Muscle layer of duodenum (tissue), 2 donors: ENCODE measurements around the gene DGLUCY.
A peak's percentile ranks its signal among the peaks of the same experiment; 100 is the strongest.
"Not testable (repeated sequence)": the region's sequence is repeated elsewhere in the genome, so short reads cannot be mapped to it uniquely, and the experiment has no call there.

Source experiments
- H3K27ac ChIP-seq: one replicate; pipeline ENCODE4 v1.7.0; 2013; ENCODE audit warnings: mild to moderate bottlenecking, low read length
- H3K27me3 ChIP-seq: one replicate; pipeline ENCODE4 v1.7.0; 2013; ENCODE audit warnings: low read depth, mild to moderate bottlenecking, control low read depth, low read length
- H3K36me3 ChIP-seq, 2 donors: one replicate each; pipeline ENCODE4 v1.7.0; 2013; ENCODE audit warnings: low read length in 2 of 2, control low read depth in 1 of 2, mild to moderate bottlenecking in 1 of 2; ENCODE audit not compliant: insufficient read depth in 2 of 2, control insufficient read depth in 1 of 2
- H3K4me1 ChIP-seq, 2 donors: one replicate each; pipeline ENCODE4 v1.7.0; 2013; ENCODE audit warnings: low read length in 2 of 2, mild to moderate bottlenecking in 2 of 2, control low read depth in 1 of 2, moderate library complexity in 1 of 2; ENCODE audit not compliant: insufficient read depth in 2 of 2, control insufficient read depth in 1 of 2
- H3K4me3 ChIP-seq, 2 donors: one replicate each; pipeline ENCODE4 v1.7.0; 2013; ENCODE audit warnings: low read length in 2 of 2, low read depth in 1 of 2, mild to moderate bottlenecking in 1 of 2
- H3K9me3 ChIP-seq, 2 donors: one replicate each; pipeline ENCODE4 v1.7.0; 2013; ENCODE audit warnings: low read length in 2 of 2, control low read depth in 1 of 2, mild to moderate bottlenecking in 1 of 2; ENCODE audit not compliant: control insufficient read depth in 1 of 2
- donor health status: healthy.

DGLUCY gene

DNA sequence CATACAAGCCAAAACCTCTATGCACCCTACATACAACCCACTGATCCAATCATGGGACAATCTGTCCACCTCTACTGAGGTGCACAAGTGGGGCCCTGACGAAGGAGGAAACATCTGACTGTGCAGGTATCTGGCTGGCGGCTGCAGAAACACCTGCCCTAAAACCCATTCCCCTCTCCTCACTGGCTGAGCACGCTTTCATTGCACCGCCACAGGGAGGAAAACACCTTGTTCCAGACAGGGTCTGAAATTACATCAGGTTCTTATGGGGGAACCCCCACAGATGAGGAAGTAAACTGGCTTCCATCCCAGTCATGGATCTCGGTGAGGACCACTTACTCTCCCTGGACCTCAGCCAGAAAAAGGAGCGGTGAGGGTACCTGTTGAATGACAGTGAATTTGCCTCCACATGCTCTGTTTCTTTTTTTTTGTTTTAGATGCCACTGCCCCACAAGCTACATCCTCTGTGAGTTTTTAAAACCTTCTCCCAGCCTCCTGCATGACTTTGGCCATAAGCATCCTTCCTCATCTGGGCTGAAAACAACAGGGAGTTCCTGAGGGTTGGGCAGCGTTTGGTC is 23.8 kb upstream of the DGLUCY start:
- H3K27me3 ChIP-seq: no peaks in the 10 kb centered on the region
- H3K36me3 ChIP-seq: no peaks in the 10 kb centered on the region
- no peak overlapping the region for H3K27ac ChIP-seq
- H3K4me3 ChIP-seq: no peak overlapping the region
- peaks cover 0 to 4% of the 10 kb centered on the region in 2 donors for H3K4me1 ChIP-seq
- no peaks in the 10 kb centered on the region for H3K9me3 ChIP-seq

DNA sequence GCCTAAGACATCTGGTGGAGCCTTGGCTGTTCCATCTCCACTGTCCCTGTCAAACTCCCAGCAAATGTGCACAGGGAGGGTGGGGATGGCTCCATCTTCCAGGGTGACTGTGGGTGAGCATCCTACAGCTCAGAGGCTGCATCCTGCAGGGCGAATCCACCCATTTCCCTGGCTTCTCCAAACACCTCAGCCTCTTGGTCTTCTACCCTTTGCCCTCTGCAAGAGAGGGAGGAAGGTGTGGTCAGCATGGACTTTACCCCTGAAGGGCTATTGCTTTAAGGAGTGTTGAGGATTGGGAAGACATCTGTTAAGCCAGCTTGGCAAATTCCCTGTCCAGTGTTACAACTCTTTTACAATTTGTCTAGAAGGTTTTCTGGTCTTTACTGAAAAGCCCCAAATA is 23.1 kb upstream of the DGLUCY start:
- H3K4me1 ChIP-seq: peaks cover 0 to 4% of the 10 kb centered on the region in 2 donors
- no peaks in the 10 kb centered on the region for H3K27me3 ChIP-seq
- H3K27ac ChIP-seq: no peak overlapping the region
- no peak overlapping the region for H3K4me3 ChIP-seq
- no peaks in the 10 kb centered on the region for H3K9me3 ChIP-seq
- no peaks in the 10 kb centered on the region for H3K36me3 ChIP-seq

DNA sequence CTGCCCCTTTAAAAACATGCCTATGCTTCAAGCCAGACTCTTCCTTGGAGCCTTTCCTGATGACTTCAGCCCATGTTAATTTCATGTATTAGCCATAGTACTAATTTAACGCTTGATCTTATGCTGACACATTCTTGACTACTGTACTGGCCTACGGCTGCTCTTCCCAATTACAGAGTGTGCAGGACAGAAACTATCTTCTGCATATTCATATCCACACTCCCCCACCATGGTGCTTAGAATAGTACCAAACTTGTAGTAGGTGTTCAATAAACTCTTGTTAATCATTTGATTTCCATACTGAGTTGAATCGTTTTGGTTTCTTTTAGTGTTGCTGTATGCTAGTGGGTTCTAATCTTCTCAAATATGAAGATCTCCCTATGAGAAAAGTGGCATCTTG is 21.8 kb upstream of the DGLUCY start:
- no peak overlapping the region for H3K27ac ChIP-seq
- no peaks in the 10 kb centered on the region for H3K9me3 ChIP-seq
- no peaks in the 10 kb centered on the region for H3K36me3 ChIP-seq
- H3K4me3 ChIP-seq: no peak overlapping the region
- H3K27me3 ChIP-seq: no peaks in the 10 kb centered on the region
- H3K4me1 ChIP-seq: peaks cover 0 to 4% of the 10 kb centered on the region in 2 donors

DNA sequence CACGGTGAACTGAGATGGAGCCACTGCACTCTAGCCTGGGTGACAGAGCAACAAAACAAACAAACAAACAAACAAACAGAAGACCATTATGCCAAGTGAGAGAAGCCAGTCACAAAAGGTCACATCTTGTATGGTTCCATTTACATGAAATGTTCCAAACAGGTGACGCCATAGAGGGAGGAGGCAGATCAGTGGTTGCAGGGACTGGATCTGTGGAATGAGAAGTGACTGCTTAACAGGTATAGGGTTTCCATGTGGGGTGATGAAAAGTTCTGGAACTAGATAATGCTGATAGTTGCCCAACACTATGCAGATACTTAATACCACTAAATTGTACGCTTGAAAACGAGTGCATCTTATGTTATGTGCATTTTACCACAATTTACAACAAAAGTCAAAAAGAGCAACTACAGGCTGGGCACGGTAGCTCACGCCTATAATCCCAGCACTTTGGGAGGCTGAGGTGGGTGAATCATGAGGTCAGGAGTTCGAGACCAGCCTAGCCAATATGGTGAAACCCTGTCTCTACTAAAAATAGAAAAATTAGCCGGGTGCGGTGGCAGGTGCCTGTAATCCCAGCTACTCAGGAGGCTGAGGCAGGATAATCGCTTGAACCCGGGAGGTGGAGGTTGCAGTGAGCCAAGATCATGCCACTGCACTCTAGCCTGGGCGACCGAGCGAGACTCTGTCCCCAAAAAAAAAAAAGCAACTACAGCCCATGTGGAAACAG is 20.0 kb upstream of the DGLUCY start:
- not testable (repeated sequence) for H3K9me3 ChIP-seq, H3K27me3 ChIP-seq, H3K27ac ChIP-seq, H3K4me1 ChIP-seq, H3K36me3 ChIP-seq, H3K4me3 ChIP-seq

DNA sequence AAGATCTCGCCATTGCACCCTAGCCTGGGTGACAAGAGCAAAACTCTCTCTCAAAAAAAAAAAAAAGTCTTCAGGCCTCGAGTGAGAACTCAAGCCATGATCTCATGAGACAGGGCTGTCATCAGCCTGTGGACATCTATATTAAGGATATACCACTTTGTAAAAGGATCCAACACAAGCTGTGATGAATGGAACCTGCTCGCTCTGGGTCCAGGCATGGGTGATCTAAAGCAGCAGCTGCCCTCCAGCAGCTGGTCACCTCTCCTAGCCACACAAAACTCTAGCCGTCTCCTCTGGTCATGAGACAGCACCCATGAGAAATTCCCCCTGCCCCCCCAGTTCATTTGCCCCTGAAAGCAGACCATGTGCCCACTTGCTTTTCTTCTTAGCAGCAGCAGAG is 19.1 kb upstream of the DGLUCY start:
- Histone ChIP-seq H3K27ac (no peak overlapping the region), H3K4me1 (no peaks in the 10 kb centered on the region), H3K27me3 (no peaks in the 10 kb centered on the region), H3K9me3 (no peaks in the 10 kb centered on the region), H3K36me3 (no peaks in the 10 kb centered on the region), H3K4me3 (no peak overlapping the region)

DNA sequence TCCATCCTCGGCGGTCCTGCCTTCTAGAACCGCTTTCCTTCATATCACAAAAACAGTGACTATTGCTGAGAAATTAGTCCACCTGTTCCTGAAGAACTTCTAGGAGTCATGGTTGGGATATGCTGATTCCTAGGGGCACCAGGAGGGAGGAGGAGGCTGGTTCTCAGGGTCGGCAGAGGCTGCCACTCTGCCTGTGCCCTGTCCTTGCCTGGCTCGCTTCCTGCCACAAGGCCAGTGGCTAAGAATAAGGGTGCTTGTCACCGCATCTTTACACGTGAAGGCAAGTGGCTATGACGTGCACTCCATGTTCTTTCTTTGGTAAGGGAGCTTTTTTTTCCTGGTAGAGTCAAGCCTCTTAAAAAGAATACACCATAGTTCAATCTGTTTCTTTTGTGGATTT is 18.7 kb upstream of the DGLUCY start:
- Histone ChIP-seq H3K36me3 (no peaks in the 10 kb centered on the region), H3K27me3 (no peaks in the 10 kb centered on the region), H3K9me3 (no peaks in the 10 kb centered on the region), H3K4me1 (no peaks in the 10 kb centered on the region), H3K27ac (no peak overlapping the region), H3K4me3 (no peak overlapping the region)

DNA sequence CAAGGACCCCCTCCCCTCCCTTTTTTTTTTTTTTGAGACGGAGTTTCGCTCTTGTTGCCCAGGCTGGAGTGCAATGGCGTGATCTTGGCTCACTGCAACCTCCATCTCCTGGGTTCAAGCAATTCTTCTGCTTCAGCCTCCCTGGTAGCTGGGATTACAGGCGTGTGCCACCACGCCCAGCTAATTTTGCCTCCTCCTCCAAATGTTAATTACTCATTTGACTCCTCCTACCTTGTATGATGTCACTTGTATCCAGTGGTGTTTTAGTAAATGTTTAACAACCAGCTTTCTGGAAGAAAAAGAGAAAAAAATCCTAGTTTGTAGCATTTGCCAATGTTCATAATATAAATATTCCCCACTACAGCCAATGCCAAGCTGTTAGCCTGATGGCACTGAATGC is 16.2 kb upstream of the DGLUCY start:
- not testable (repeated sequence) for H3K4me1 ChIP-seq, H3K27ac ChIP-seq, H3K4me3 ChIP-seq, H3K9me3 ChIP-seq, H3K27me3 ChIP-seq, H3K36me3 ChIP-seq

DNA sequence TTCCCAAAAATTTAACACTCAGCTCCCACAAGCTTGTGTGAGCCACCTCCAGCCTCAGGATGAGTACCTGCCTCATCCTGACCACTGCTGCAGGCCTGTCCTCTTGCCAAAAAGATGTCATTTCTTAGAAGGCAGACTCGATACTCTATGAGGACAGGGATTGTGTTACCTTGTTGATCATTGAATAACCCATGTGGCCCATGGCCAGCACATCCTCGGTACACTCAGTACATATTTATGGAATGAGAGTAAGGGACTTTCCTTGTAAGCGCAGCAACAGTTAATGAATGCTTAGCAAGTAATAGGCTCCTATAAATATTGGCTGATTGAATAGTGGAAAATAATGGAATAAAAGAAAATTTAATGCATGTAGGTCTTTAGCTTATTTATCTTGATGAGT is 15.3 kb upstream of the DGLUCY start:
- Histone ChIP-seq H3K9me3 (no peaks in the 10 kb centered on the region), H3K27me3 (no peaks in the 10 kb centered on the region), H3K4me3 (no peak overlapping the region), H3K36me3 (no peaks in the 10 kb centered on the region), H3K27ac (no peak overlapping the region), H3K4me1 (no peaks in the 10 kb centered on the region)

DNA sequence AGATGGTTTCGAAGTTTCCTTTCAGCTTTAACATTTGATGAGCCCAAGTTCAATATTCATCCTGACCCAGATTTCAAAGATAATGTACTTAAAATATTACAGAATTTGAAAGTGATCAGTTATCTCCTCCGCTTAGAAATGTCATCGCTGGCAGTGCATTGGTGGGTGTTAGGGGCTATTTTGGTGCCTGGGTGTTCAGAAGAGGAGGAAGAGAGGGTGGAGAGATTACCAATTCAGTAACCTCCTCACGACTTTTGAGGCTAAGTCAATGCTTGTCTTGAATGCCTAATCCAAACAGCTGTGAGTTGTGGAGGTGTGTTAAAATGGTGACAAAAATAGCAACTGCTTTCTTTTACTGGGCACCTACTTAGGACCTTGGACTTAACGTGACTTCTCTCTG is 13.8 kb upstream of the DGLUCY start:
- Histone ChIP-seq H3K4me3 (no peak overlapping the region), H3K36me3 (no peaks in the 10 kb centered on the region), H3K27me3 (no peaks in the 10 kb centered on the region), H3K4me1 (no peaks in the 10 kb centered on the region), H3K9me3 (no peaks in the 10 kb centered on the region), H3K27ac (no peak overlapping the region)

DNA sequence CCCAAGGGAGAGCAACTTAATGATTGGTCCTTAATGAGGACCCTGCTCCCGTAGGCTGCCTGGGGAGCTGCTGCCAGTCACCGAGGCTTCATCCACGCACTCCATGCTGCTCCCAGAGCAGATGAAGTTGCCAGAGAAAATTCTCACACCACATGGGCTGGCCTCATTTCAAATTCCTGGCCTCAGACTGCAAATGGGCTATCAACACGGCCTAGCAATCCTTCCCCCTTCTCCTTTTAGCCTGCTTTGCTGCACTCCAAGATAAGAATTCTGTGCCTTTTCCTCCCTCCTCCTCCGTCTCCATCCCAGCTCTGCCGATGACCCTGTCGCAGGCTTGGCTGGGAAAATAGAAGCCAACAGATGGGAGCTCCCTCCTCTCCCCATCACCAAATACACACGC is 10.8 kb upstream of the DGLUCY start:
- no peaks in the 10 kb centered on the region for H3K36me3 ChIP-seq
- H3K27me3 ChIP-seq: no peaks in the 10 kb centered on the region
- no peaks in the 10 kb centered on the region for H3K9me3 ChIP-seq
- H3K27ac ChIP-seq: no peak overlapping the region
- H3K4me3 ChIP-seq: no peak overlapping the region
- H3K4me1 ChIP-seq: no peaks in the 10 kb centered on the region

DNA sequence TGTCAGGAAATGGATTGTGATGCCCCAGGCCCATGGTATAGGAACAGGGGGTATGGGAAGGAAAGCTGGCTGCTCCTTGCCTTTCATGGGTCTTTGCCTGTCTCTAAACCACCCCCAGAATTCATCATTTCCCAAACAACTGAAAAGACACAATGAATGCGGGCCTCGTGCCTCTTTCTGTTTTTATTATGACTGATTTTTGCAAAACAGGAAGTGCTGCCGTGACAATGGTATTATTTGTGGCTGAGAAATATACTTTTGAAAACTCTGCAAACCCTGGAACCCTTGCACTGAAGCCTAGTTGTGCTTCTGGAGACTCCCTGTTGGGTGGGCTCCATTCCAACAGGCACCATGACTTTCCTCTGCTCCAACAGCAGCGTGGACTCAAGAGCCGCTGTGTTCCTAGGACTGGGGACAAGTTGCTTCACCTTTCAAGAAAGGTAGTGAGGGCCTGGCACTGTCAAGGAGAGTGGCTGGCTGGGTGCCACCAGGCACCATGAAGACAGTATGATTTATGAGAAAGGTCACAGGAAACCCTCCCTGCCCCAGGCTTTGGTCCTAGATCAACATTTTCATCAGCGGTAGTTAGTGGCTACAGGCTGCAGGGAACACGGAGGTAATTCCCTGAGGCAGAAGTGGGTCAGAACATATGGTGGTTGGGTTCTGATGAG is 4.8 kb upstream of the DGLUCY start:
- H3K4me3 ChIP-seq: no peak overlapping the region
- H3K4me1 ChIP-seq: peaks cover 15 to 37% of the 10 kb centered on the region in 2 donors

More for the DNA sequence above, 4.8 kb upstream of the DGLUCY start:
- peaks cover 0 to under 1% of the 10 kb centered on the region in 2 donors for H3K36me3 ChIP-seq
- peak overlapping the region; percentile 25 for H3K27ac ChIP-seq
- no peaks in the 10 kb centered on the region for H3K9me3 ChIP-seq
- H3K27me3 ChIP-seq: no peaks in the 10 kb centered on the region
